H54 (cell line): Measurements from ENCODE around the gene BAG2.
A peak's percentile ranks its signal among the peaks of the same experiment; 100 is the strongest.

Experiments
- DNase-seq: peaks from one replicate; pipeline ENCODE4 v3.0.0; 2011; ENCODE audit warnings: low spot score, mixed read lengths; ENCODE audit not compliant: insufficient read length
- FAIRE-seq: peaks from 3 replicates; lab custom pipeline; 2011; peaks lifted over from hg19 to GRCh38; lab: Jason Lieb, UNC
- POLR2A ChIP-seq: IDR thresholded peaks from 2 replicates; pipeline ENCODE4 v1.6.1; 2011; ENCODE audit warnings: low read depth, mild to moderate bottlenecking, low read length

Gene BAG2

GRCh38 chr6:57221936-57222742 lies 50.0 kb downstream of the BAG2 start, which contains the start of gene RAB23:
Gene RAB23, minus strand, starts transcription at chr6:57222307. Its CDS starts 11,927 bp downstream, at chr6:57210380.
- FAIRE-seq (peak; percentile 87), DNase-seq (peak; percentile 81)
- TF ChIP-seq POLR2A = peak; percentile 93

GRCh38 chr6:57222743-57223077 lies 50.6 kb downstream of the BAG2 start:
- FAIRE-seq = peak; percentile 41
- TF ChIP-seq POLR2A = no peak
- DNase-seq = no peak

- FAIRE-seq (peak; percentile 50), DNase-seq (no peak)
- TF ChIP-seq POLR2A = no peak
Measured at GRCh38 chr6:57224769-57225515, 52.8 kb downstream of the BAG2 start.

GRCh38 chr6:57226221-57226620 lies 54.1 kb downstream of the BAG2 start:
- DNase-seq (no peak), FAIRE-seq (no peak)
- no peak for TF ChIP-seq POLR2A
